ENCODE results near the gene PLSCR4.

DNA sequence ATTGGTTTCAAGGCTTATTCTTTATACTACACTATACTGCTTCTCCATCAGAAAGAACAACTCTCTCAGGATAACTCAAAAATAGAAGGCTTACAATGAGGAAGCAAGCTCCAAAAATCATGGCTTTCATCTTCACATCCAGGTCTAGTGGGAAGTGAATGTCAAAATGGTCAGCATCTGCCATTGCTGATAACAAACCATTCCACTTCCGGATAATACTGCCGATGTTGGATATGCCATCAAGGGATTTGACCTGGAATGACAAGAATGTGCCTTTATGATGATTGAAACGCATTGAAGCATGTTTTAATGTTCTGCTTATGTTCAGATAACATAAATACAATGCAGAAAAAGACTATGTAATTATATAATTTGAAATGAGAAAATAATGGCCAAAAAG lies 55.9 kb downstream of the PLSCR4 start:
- TF ChIP-seq POLR2A (IDR thresholded peaks at IDR 0.05): no peak
- TF ChIP-seq, protein P1, sequence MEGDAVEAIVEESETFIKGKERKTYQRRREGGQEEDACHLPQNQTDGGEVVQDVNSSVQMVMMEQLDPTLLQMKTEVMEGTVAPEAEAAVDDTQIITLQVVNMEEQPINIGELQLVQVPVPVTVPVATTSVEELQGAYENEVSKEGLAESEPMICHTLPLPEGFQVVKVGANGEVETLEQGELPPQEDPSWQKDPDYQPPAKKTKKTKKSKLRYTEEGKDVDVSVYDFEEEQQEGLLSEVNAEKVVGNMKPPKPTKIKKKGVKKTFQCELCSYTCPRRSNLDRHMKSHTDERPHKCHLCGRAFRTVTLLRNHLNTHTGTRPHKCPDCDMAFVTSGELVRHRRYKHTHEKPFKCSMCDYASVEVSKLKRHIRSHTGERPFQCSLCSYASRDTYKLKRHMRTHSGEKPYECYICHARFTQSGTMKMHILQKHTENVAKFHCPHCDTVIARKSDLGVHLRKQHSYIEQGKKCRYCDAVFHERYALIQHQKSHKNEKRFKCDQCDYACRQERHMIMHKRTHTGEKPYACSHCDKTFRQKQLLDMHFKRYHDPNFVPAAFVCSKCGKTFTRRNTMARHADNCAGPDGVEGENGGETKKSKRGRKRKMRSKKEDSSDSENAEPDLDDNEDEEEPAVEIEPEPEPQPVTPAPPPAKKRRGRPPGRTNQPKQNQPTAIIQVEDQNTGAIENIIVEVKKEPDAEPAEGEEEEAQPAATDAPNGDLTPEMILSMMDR (IDR thresholded peaks at IDR 0.05): no peak
- TF ChIP-seq EP300 (IDR thresholded peaks at IDR 0.05): no peak
